GDM1 (cell line): Measurements from ENCODE around the gene POU6F2.
"Not testable (repeated sequence)": the region's sequence is repeated elsewhere in the genome, so short reads cannot be mapped to it uniquely, and the experiment has no call there.

Experiments
- DNase-seq: peaks from one replicate; lab custom pipeline; 2025; lab: John Stamatoyannopoulos, UW

POU6F2 gene

GRCh38 chr7:39304668-39305405, 327.1 kb downstream of the POU6F2 start:
- DNase-seq = no peak

GRCh38 chr7:39306016-39306570, 328.4 kb downstream of the POU6F2 start:
- no peak for DNase-seq

GRCh38 chr7:39310699-39311098, 333.0 kb downstream of the POU6F2 start:
- no peak for DNase-seq

GRCh38 chr7:39312254-39312989, 334.7 kb downstream of the POU6F2 start:
- no peak for DNase-seq

GRCh38 chr7:39313376-39313775, 335.7 kb downstream of the POU6F2 start:
- no peak for DNase-seq

GRCh38 chr7:39313974-39314373, 336.3 kb downstream of the POU6F2 start:
- no peak for DNase-seq

GRCh38 chr7:39317107-39317506, 339.4 kb downstream of the POU6F2 start:
- DNase-seq = no peak

- no peak for DNase-seq
These were observed 340.2 kb downstream of the POU6F2 start for GRCh38 chr7:39317896-39318295.

- DNase-seq = no peak
These were observed 343.5 kb downstream of the POU6F2 start for GRCh38 chr7:39321245-39321644.

GRCh38 chr7:39321909-39322498, 344.3 kb downstream of the POU6F2 start:
- no peak for DNase-seq

- DNase-seq = no peak
These were observed 346.5 kb downstream of the POU6F2 start for GRCh38 chr7:39324139-39324760.

GRCh38 chr7:39331607-39332006, 353.9 kb downstream of the POU6F2 start:
- DNase-seq = not testable (repeated sequence)

GRCh38 chr7:39332142-39332541, 354.4 kb downstream of the POU6F2 start:
- no peak for DNase-seq

GRCh38 chr7:39333701-39334100, 356.0 kb downstream of the POU6F2 start:
- DNase-seq = no peak

- no peak for DNase-seq
These were observed 358.7 kb downstream of the POU6F2 start for GRCh38 chr7:39336442-39336841.

- DNase-seq = no peak
These were observed 361.0 kb downstream of the POU6F2 start for GRCh38 chr7:39338716-39339115.

GRCh38 chr7:39339591-39339990, 361.9 kb downstream of the POU6F2 start:
- DNase-seq = no peak

- no peak for DNase-seq
These were observed 363.4 kb downstream of the POU6F2 start for GRCh38 chr7:39341083-39341482.

GRCh38 chr7:39342763-39343162, 365.1 kb downstream of the POU6F2 start:
- DNase-seq = no peak

GRCh38 chr7:39349452-39350123, 371.9 kb downstream of the POU6F2 start:
- no peak for DNase-seq

- no peak for DNase-seq
These were observed 376.1 kb downstream of the POU6F2 start for GRCh38 chr7:39353615-39354376.
